ENCODE results near the gene TRERF1. TPM values are rescaled to one million over a fixed set of nuclear protein-coding genes. Genes with fewer than 3 reads are reported as not detected.
"Not testable (repeated sequence)": the region's sequence is repeated elsewhere in the genome, so short reads cannot be mapped to it uniquely, and the experiment has no call there.

Gene TRERF1
- total RNA-seq, 1 experiment from 2014 or later: 3.5 TPM

DNA sequence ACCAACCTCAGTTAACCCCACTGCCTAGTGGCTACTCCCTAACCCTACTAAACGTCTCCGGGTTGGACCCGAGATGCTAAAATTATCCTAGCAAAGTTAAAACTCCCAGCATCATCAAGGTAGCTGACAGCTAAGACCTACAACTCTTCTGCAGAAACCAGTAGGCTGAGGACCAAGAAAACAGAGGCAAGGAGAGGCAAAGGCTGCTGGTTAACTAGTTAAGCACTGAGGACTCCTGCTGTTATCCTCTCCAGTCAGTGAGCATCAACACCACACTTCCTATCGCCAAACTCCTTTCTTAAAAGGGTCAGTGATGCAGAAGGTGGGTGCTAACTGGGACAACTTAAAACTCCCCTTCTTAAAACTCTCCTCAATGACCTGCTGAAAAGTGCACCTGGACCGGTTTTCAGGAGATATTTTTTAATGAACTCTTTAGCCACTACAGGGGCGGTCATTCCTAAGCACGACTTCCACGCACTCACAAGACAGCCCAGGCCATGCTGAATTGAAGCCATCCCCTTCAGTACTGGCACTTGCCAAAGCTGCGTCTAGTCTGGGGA is 1.7 kb downstream of the TRERF1 start:
- no peak for DNase-seq (ENCODE audit: low spot score)

GRCh38 chr6:42448927-42449659 is 2.6 kb downstream of the TRERF1 start:
- no peak for DNase-seq (ENCODE audit: low spot score)

GRCh38 chr6:42448391-42448790 is 3.3 kb downstream of the TRERF1 start:
- no peak for DNase-seq (ENCODE audit: low spot score)

DNA sequence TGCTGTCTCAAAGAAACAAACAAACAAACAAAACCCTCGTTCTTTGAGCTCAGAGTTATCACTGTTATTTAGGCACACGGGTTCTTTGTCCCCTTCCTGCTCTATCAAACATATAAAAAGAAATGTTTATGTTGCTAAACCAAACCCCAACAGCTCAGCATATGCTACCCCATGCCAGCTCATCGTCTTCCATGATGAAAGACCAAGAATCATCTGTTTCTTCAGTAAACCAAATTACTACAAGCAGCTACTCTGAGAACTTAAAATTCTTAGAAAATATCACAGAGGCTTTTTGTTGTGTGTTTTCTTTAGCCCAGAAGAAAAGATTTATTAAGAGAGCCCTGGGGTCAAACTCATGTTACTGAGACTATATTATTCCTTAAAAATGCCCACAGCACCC is 4.7 kb downstream of the TRERF1 start:
- DNase-seq (ENCODE audit: low spot score): no peak

DNA sequence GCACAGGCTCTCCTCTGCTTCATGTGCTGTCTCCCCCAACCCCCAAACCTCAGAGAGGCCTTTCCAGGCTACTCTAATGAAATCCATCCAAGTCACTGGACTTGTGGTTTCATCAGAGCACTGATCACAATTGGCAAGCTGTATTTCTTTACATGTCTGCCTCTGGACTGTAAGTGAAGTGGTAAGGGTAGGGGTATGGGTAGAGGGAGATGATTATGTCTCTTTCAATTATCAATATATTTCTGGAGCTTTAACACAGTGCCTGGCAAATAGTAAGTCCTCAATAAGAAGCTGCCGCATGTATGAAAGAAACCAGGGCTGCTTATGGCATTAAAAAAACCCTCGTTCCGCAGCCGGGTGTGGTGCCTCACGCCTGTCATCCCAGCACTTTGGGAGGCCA is 5.4 kb downstream of the TRERF1 start:
- DNase-seq (ENCODE audit: low spot score): no peak

- not testable (repeated sequence) for DNase-seq (ENCODE audit: low spot score)
Observed at GRCh38 chr6:42445955-42446354, 5.8 kb downstream of the TRERF1 start.

DNA sequence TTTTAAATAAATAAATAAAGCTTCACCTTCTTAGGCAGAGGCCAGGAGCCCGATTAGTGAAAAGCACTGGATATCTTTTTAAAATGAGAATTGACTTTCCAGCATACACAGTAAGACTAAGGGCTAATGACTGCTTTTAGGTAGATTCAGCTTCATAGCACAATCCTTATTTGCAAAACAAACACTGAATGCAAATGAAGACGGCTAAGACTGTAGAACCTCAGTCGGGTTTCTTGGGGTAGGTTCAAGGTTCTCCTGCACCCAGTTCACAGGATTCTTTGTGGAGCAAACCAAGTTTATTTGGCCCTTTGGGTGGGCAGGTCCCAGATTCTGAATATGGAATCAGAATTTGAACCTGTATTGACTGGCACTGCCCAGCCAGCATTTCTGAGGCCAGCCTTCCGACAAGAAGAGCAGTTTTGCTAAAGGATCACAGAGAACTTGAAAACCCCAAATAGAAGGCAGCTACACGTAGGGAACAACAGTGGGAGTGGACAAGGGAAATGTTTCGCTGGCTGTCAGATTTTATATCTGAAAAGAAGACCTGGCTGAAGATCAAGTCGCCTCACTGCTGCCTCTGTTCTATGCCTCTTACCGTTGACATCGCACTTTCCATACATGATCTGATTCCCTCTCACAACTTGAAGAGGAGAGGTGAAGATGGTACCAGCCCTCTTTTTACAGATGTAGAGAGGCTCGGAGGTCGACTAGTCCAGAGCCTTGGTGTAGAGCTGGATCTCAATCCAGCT is 8.2 kb downstream of the TRERF1 start:
- DNase-seq (ENCODE audit: low spot score): no peak

DNA sequence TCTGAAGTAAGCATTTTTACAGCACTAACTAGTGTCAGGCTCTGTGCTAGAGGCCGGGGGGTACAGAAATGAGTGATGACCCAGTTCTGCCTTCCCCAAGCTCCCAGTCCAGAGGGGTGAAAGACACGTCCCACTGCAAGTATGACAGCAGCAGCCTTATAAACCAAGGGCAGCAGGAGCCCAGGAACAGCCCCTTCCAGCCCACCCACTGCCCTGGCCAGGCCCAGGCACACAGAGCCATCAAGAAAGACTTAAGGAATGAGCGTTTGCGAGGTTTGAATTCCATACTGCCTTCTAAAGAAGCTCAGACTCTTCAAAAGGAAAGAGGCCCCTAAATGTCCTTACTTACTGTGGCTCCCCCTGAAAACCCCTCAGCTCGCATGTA is 10.0 kb downstream of the TRERF1 start:
- DNase-seq (ENCODE audit: low spot score): no peak

- no peak for DNase-seq (ENCODE audit: low spot score)
Observed at GRCh38 chr6:42440778-42441696, 10.7 kb downstream of the TRERF1 start.

DNA sequence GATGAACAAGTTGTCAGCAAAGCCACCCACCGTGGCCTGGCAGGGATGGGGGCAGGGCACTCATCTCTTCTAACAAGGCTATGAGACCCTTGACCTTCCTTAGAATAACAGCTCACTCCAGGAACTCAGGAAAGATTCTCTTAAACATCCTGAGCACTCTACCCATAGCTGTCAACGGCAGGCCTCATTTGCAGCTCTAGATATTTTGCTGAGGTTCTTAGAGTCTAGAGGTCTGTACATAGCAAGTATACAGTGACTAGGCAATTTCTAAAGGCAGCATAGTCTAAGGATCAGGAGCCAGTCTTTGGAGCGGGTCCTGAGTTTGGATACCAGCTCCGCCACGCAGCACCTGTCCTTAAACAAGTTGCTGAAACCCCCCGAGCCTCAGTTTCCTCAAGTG is 11.7 kb downstream of the TRERF1 start:
- DNase-seq (ENCODE audit: low spot score): no peak

DNA sequence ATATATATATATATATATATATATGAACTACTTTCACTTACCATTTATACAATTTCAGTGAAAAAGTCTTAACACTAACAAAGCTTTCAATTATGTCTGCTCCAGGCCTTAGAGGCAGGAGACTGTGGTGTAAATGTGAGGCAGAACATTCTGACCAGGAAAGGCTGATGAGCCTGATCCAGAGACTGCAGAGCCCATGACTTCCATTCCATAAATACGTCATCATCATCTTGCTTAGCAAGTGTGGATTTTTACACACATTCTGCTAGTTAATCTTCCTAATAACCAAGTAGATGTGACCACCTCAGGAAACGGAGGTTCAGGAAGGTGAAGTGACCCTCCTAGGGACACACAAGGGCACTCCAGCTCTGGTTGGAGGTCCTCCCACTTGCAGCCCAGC is 14.9 kb downstream of the TRERF1 start:
- no peak for DNase-seq (ENCODE audit: low spot score)

DNA sequence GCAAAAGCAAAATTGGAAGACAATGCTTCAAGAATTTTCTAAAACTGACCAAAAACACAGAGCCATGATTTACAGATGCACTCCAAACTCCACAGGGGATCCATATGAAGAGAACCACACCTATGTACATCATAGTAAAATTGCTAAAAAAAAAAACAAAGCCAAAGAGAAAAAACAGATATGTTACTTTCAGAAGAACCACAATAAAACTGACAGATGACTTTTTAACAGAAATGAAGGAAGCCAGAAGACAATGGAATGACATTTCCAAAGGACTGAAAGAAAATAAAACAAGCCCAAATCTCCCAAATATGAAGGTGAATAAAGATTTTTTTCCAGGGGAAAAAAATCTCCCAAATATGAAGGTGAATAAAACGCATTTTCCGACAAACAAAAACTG is 17.5 kb downstream of the TRERF1 start:
- no peak for DNase-seq (ENCODE audit: low spot score)

GRCh38 chr6:42433409-42433808 is 18.3 kb downstream of the TRERF1 start:
- DNase-seq (ENCODE audit: low spot score): no peak

GRCh38 chr6:42431877-42432276 is 19.8 kb downstream of the TRERF1 start:
- DNase-seq (ENCODE audit: low spot score): no peak

DNA sequence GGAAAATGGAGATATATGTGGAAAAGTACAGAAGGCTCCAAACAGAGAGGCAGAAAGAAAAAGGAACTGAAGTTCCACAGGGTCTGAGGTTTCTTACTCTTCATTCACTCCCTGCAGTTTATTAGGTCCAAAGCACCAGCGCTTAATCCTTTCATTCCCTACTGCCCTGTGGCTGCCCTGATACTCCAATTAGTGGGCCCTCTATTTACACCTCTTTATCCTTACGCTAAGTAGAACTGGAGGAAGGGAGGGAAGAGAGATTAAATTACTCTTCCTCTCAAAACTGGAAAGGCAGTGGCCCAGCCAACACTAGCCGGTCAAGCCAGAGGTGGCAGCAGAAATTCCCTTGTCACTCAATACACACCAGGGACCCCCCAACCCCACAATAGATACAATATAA is 20.4 kb downstream of the TRERF1 start:
- no peak for DNase-seq (ENCODE audit: low spot score)

GRCh38 chr6:42429836-42430235 is 21.9 kb downstream of the TRERF1 start:
- no peak for DNase-seq (ENCODE audit: low spot score)

DNA sequence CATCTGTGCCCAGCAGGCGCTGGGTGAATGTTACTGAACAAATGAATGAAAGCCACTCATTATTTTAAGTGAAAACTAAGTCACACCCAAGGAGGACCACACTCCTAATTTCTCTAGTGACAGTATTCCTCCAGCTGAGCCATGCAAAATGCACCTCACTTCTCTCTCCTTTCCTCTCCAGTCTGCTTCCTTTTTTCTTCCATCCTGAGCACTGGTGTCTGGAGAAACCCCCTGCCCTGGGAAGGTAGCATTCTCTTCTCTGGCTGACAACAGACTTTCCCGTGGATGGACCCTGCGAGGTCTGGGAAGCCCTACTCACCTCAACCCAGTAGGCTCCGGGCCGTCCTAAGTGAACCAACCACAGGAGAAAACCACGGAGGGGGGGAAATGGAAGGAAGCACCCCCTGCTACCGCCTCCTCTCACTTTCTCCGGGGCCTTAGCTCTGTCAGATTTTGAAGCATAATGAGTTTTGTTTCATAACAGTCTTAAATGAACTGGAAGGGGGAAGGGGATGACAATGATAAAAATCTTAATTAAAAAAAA is 22.6 kb downstream of the TRERF1 start:
- no peak for DNase-seq (ENCODE audit: low spot score)

- peak; percentile 31 for DNase-seq (ENCODE audit: low spot score)
Observed at GRCh38 chr6:42428326-42429041, 23.2 kb downstream of the TRERF1 start.

- DNase-seq (ENCODE audit: low spot score): no peak
Observed at GRCh38 chr6:42427871-42428270, 23.9 kb downstream of the TRERF1 start.

GRCh38 chr6:42426191-42426590 is 25.5 kb downstream of the TRERF1 start:
- DNase-seq (ENCODE audit: low spot score): no peak

GRCh38 chr6:42424906-42425474 is 26.7 kb downstream of the TRERF1 start:
- DNase-seq (ENCODE audit: low spot score): no peak

Data from A172 (cell line).